NCI-H2196 treated with DMSO at 0.1 percent for 48 hours (cell line): ENCODE measurements around the gene ELP1.
A peak's percentile ranks its signal among the peaks of the same experiment; 100 is the strongest.
"Not testable (repeated sequence)": the region's sequence is repeated elsewhere in the genome, so short reads cannot be mapped to it uniquely, and the experiment has no call there.

Experiments
- DNase-seq: peaks from one replicate; lab custom pipeline; 2025; ENCODE audit not compliant: unreplicated experiment; lab: John Stamatoyannopoulos, UW

The ELP1 gene, protein sequence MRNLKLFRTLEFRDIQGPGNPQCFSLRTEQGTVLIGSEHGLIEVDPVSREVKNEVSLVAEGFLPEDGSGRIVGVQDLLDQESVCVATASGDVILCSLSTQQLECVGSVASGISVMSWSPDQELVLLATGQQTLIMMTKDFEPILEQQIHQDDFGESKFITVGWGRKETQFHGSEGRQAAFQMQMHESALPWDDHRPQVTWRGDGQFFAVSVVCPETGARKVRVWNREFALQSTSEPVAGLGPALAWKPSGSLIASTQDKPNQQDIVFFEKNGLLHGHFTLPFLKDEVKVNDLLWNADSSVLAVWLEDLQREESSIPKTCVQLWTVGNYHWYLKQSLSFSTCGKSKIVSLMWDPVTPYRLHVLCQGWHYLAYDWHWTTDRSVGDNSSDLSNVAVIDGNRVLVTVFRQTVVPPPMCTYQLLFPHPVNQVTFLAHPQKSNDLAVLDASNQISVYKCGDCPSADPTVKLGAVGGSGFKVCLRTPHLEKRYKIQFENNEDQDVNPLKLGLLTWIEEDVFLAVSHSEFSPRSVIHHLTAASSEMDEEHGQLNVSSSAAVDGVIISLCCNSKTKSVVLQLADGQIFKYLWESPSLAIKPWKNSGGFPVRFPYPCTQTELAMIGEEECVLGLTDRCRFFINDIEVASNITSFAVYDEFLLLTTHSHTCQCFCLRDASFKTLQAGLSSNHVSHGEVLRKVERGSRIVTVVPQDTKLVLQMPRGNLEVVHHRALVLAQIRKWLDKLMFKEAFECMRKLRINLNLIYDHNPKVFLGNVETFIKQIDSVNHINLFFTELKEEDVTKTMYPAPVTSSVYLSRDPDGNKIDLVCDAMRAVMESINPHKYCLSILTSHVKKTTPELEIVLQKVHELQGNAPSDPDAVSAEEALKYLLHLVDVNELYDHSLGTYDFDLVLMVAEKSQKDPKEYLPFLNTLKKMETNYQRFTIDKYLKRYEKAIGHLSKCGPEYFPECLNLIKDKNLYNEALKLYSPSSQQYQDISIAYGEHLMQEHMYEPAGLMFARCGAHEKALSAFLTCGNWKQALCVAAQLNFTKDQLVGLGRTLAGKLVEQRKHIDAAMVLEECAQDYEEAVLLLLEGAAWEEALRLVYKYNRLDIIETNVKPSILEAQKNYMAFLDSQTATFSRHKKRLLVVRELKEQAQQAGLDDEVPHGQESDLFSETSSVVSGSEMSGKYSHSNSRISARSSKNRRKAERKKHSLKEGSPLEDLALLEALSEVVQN (N-terminal part only)

DNA sequence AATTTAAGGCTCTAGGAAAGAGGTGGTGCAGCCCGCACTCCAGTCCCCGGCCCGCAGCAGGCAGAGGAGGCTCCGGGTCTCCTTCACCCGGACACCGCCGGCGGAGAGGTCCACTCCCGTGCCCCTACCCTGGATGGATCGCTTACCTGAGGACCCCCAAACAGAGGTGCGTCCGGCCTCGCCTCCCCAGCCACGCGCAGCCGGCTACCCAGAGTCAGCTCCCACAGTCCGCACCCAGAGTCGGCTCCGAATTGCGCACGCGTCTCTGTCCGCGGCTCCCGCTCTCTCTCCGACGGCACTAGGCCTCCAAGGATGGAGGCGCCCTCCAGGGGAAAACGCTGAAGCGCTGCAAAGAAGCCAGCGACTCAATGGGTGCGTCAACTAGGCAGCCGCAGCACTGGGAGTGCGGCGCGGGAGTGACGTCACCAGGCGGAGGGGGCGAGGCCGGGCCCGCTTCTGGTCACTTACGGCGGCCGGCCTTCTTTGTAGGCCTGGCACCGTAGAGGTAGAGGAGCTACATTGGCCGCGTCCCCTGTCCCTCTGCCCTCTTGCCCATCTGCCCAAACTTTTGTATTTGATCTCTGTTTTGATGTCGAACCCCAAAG lies at the start of gene ELP1:
TSS of gene ELP1 (minus strand) at position 407 of the 605 bp plus-strand sequence. CDS start 2,978 bp downstream, outside the sequence.
- peak; percentile 79 for DNase-seq

DNA sequence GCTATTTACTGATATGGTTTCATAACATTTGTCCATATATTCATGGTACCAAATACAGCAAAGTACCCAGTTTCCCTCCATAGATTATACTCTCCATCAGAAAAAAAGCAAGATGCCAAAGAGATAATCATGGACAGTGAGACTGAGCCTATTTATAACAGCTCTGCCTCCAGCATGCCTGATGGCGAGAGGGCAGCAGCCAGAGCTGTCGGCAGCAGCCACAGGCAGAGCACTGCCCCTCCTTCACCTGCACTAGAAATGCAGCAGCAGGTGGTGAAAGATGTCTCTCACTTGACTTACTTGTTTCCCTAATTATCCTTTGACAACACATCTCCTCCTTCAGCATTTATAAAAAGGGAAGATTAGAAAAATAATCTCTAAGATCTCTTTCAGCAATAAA lies 47.0 kb upstream of the ELP1 start:
- no peak for DNase-seq

DNA sequence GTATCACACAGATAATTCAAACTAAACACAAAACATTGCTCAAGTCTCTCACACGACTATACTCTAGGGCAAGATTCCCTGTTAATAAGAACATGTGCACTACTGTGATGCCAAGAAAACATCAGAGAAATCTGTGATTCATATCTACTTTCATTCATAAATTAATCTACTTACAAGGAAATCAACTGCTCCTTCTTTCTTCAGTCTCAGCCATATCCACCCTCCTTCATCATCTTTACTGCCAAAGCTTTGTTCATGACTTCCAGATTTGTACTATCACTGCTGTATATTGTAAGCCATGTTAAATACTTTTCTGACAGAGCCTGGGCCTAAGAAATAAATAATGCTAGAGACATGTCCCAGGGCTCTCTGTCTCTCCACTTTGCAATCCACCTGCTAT lies 44.3 kb upstream of the ELP1 start:
- no peak for DNase-seq

DNA sequence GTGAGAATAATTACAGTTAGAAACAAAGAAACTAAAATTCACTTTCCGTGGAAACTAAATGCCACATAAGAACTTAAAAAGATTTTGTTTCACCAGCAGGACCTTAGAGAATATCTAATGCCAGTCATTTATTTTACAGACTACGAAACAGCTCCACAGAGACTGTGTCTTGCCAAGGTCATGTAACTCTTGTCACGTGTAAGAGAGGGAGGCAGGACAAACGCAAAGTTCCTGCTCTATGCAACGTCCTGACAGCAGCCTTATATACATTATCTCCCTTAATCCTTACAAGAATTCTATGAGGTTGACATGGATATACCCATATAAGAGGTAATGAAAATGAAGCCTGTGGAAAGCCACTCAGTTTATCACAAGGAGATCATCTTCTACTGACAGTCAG lies 40.0 kb upstream of the ELP1 start:
- DNase-seq: no peak

DNA sequence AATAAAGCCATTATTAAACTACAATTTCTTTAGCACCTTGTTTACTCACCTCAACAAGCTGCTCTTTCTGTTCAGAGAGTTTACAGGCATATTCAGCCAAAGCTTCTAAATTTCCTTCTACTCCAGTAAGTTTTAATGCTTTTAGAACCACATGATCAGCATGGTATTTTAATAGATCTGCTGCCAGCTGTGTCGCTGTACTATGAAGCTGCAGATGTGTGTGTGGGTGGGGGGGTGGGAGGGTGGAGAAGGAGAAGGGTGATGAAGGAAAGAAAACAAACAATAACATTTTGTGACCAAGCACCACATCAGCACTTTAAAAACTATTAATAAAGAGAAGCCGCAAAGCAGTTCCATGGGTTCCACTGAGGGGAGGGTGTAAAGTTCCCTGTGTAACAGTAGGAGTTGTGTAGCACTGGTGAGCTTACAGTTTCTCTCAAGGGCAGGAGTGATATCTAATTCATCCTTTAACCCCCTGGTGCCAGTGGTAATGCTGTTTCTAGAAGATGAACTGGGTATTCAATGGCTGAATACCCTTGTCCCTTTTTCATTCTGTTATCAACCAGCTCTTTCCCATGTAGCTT lies 38.8 kb upstream of the ELP1 start:
- no peak for DNase-seq

DNA sequence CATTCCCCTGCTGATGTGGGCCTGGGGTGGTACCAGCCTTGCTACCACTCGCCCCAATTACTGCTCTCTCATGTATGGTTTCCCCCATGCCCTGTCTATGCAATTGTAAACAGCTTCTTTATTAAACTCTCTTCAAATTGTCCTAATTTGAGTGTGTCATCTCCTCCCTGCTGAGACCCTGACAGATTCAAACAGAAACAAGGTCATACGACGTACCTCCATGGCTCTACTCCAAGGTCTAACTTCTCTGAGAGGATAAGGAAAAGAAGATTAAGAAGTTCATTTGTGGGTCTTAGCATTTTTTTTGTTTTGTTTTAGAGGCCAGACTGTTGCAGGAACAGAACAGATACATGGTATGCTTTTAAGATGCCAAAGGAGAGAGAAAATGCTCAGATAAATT lies 38.3 kb upstream of the ELP1 start:
- no peak for DNase-seq

DNA sequence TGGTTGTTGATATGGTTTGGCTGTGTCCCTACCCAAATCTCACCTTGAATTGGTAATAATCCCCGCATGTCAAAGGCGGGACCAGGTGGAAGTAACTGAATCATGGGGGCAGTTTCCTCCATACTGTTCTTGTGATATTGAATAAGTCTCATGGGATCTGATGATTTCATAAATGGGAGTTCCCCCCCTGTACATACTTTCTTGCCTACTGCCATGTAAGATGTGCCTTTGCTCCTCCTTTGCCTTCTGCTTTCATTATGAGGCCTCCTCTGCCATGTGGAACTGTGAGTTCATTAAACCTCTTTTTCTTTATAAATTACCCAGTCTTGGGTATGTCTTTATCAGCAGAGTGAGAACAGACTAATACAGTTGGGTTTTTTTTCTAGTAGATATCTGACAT lies 37.5 kb upstream of the ELP1 start:
- not testable (repeated sequence) for DNase-seq

DNA sequence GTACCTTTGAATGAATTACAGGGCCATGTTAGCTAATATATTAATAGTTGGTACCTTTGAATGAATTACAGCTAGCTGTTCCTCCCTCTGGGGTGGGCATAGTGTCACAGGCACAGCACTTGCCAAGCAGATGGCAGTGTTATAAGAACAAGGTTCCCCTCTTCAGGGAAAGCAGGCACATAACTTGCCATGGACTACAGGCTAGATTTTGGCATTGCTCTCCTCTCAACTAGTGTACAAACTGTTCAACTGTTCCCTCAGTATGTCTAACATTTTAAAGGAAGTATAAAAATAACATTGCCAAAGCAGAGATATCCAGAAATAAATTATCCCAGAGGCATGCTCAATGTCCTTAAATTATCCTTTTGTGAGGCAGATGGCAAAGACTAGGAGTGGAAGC lies 34.0 kb upstream of the ELP1 start:
- DNase-seq: no peak

DNA sequence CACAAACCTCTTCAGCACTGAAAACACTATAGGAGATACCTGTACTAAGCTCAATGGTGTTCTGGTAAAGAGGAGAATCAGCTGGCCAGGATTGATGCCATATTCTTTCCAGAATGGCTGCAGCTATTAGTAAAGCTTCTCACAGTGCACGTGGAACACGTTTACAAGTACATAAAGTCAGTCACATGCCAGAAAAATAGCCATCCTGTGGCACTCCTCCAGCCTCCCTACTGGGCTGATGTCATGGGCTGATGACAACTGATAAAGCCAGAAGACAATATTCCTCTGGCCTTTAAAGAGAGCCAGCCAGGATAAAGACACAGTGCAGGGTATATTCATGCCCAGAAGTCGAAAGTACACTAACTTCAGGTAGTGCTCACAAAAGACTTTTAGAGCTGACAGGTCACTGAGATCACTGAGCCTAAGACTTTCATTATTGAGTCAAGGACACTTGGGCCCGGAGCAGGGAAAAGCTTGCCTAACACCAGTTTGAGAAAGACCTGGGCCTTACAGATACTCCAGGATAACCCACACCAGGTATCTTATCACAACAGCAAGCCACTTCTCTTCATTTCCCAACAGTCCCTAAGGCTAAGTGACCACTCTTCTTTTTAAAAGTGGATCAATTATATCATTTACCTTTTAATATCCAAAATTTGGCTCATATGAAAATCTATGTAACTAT lies 29.7 kb upstream of the ELP1 start:
- DNase-seq: no peak

DNA sequence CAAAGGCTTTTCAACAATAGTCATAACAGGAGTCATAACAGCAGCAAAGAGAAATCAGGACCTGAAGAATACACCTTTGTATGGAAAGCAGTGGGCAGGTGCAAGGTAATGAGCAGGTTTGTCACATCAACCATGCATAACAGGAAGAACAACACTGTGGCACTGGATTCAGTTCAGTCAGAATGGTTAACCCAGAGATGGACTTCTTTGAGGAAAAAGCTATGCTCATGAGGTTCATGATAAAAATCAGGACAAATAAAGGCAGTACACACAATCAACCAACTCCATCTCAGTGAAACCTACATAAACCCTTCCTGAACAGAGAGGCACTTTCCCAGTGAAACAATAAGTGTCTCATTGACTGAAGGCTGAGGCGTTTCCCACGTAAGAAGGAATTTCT lies 27.2 kb upstream of the ELP1 start:
- DNase-seq: no peak

DNA sequence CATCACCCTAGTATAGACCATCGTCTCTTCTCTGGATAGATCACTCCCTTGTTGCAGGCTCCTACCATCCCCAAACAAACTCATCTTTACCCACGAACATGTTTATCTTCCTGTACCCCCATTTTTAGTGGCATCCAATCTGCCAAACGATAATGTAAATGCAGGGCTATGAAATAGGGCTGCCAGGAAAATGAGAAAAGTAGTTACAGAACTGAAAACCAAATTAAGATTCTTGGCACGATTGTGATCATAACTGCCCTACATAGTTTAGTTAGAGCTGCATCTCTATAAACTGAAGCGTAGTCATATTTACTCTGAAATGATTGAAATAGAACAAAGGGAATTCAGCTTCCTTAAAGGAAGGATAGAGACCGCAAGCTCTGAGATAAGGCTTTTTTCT lies 26.4 kb upstream of the ELP1 start:
- DNase-seq: no peak

DNA sequence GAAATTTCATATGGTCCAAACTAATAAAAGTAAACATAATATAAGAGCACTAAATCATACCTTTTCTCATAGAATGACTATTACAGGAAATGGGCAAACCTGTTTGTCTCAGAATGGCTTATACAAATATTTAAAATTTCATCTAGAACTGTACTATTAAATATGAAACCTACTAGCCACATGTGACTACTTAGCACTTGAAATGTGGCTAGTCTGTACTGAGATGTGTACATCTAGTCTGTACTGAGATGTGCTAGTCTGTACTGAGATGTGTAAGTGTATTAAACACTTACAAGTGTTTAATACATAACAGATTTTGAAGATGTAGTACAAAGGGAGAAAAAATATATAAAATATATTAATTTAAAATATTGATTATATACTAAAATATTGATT lies 22.7 kb upstream of the ELP1 start:
- no peak for DNase-seq

DNA sequence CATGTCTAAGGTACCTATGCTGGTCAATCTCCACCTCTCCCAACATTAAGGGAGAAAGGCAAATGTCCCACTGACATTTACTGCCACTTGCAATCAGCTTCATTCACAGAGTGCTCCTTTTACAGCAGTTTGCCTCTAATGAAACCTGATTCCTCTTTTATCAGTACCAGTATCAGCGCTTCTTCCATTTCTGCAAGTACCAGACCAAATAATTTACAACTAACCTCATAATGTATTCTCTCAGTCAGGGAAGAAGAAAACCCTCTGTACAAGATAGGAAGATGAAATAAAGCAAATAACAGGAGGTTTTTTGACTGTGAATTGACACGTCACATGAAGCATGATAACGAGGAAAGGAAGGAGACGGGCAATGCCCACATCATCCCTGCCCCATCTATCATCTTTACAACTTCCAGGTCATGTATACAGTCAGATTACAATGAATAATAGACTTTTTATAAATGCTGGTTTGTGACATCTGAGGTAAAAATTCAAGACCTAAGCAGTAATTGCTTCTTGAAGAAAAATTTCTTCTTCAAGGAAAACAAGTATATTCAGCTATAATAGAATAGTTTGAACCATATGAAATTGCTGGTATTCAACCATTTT lies 22.2 kb upstream of the ELP1 start:
- DNase-seq: no peak

DNA sequence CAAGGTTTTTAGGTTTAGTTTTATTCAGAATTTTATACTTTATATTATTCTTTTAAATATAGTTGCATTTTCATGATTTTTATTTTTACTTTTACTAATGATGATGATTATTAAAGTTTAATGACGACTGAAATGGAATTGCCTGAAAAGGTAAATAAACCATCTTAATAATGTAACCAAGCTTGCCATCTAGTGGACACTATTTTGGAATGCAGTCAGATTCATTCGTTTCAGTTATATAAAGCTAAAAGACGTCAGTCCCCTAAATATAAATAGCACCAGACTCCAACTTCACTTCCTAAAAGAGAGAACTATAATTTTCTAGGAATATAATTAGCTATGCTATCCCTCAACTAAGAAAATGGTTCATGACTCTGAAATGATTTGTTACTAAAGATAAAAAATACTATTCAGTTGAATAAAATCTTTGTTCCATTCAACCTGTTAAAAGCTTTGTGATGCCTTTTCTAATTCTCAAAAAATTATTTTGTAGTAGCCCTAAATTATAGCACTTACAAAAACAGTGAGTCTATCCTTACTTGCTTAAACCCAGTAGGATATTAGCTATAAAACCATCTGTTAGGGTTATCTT lies 20.2 kb upstream of the ELP1 start:
- DNase-seq: peak; percentile 22

DNA sequence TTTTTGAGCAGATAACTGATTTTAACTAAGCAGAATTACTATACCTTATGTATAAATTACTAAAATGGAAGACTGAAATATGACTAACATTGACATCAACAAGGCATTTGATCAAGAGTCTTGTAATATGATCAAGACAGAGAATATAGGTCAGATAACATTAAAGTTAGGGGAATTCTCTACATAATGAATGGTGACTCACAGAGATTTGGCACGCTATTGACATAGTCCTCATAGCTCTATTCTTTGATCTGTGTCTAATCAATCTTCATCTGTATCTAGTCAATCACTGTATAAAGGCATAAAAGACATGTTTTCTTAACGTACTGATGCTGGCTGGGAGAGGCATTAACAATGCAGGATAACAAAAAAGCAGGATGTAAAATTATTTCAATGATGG lies 17.7 kb upstream of the ELP1 start:
- no peak for DNase-seq

DNA sequence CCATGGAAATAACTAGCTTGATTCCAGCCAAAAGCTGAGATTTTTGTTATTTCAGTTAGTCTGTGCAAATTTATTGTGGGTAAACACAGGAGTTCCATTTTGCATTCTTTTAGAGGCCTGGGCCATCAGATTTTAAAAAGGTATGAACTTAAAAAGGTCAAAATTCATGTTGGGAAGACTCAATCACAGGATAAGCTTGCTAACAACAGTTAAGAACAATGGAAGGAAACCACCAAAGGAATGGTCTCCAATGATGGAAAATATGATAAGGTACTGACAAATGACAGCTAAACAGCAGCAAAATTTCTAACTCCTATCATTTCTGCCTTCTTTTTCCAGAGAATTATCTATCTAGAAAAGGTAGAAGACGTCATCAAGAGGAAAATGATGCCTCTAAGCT lies 16.2 kb upstream of the ELP1 start:
- DNase-seq: no peak

DNA sequence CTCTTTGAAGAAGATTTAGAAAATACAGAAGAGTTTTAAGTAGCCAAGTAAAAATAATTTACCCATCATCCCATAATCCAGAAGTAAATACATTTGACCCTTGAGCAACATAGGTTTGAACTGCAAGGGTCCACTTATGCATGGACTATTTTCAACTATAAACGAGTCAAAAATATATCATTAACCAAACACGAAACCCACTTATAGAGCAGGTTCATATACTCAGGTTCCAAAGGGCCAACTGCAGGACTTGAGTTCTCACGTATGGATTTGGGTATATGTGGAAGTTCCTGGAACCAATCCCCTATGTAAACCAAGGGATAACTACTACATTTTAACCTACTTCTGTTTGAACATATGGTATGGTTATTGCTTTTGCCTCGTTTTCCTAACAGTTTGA lies 6.1 kb upstream of the ELP1 start:
- DNase-seq: no peak

DNA sequence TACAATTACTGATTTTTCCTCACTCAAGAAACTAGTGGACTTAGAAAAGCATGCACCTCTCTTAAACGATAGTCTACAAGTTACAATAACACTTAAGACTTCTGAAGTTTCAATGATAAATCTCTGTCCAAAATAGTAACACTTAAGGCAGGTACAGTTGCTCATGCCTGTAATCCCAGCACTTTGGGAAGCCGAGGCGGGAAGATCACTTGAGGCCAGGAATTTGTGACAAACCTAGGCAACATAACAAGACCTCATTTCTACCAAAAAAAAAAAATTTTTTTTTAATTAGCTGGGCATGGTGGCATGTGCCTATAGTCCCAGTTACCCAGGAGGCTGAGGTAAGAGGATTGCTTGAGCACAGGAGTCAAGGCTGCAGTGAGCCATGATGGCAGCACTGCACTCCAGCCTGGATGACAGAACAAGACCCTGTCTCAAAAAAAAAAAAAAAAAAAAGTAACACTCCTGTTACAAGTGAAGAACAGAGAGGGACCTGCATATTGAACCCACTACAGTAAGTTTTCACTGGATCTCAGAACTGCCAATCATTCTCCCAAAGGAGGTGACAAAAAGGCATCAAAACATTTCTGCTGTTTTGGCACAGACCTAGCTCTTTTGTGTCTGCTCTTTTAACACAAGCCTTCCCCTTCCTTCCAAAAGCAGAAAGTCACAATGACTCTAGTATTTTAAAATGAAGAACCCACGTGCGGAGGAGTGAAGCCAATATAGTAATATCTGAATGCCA lies 3.8 kb upstream of the ELP1 start:
- no peak for DNase-seq
